Activated naive CD4-positive, alpha-beta T cell treated with Interleukin-2 at 50 U/mL for 16 hours (primary cell): ENCODE results near the gene FCRLA.
"Not testable (repeated sequence)": the region's sequence is repeated elsewhere in the genome, so short reads cannot be mapped to it uniquely, and the experiment has no call there.

Experiments used
- DNase-seq: peaks from one replicate; pipeline ENCODE4 v3.0.0-alpha.2; 2020

Gene FCRLA

GRCh38 chr1:161706482-161707347 lies at the start of gene FCRLA:
Gene FCRLA, plus strand, starts transcription at chr1:161707229. Its CDS starts 36 bp downstream, at chr1:161707265.
- DNase-seq, result no peak

- not testable (repeated sequence) for DNase-seq
These were observed 48.5 kb upstream of the FCRLA start for GRCh38 chr1:161658524-161658923.

- DNase-seq, result not testable (repeated sequence)
These were observed 45.2 kb upstream of the FCRLA start for GRCh38 chr1:161661660-161662311.

GRCh38 chr1:161662684-161663339 lies 44.2 kb upstream of the FCRLA start, which contains the start of gene FCGR2B:
Gene FCGR2B, plus strand, starts transcription at chr1:161663143. Its CDS starts 99 bp downstream, at chr1:161663242.
- DNase-seq, result not testable (repeated sequence)

- DNase-seq, result not testable (repeated sequence)
These were observed 43.5 kb upstream of the FCRLA start for GRCh38 chr1:161663569-161663968.

- DNase-seq, result not testable (repeated sequence)
These were observed 42.3 kb upstream of the FCRLA start for GRCh38 chr1:161664689-161665088.

- not testable (repeated sequence) for DNase-seq
These were observed 35.7 kb upstream of the FCRLA start for GRCh38 chr1:161671045-161672020.

- DNase-seq, result not testable (repeated sequence)
These were observed 33.6 kb upstream of the FCRLA start for GRCh38 chr1:161673437-161673836.

- DNase-seq, result not testable (repeated sequence)
These were observed 32.6 kb upstream of the FCRLA start for GRCh38 chr1:161674447-161674846.

GRCh38 chr1:161674908-161675307 lies 32.1 kb upstream of the FCRLA start:
- not testable (repeated sequence) for DNase-seq

GRCh38 chr1:161676441-161676840 lies 30.6 kb upstream of the FCRLA start:
- no peak for DNase-seq

- no peak for DNase-seq
These were observed 29.9 kb upstream of the FCRLA start for GRCh38 chr1:161676958-161677689.

GRCh38 chr1:161678500-161678899 lies 28.5 kb upstream of the FCRLA start:
- no peak for DNase-seq

- no peak for DNase-seq
These were observed 25.1 kb upstream of the FCRLA start for GRCh38 chr1:161681879-161682278.

- no peak for DNase-seq
These were observed 18.1 kb upstream of the FCRLA start for GRCh38 chr1:161688946-161689345.

- no peak for DNase-seq
These were observed 15.2 kb upstream of the FCRLA start for GRCh38 chr1:161691846-161692245.

- DNase-seq, result not testable (repeated sequence)
These were observed 13.9 kb upstream of the FCRLA start for GRCh38 chr1:161693020-161693712.

GRCh38 chr1:161698302-161698701 lies 8.7 kb upstream of the FCRLA start:
- DNase-seq, result not testable (repeated sequence)

GRCh38 chr1:161702250-161702649 lies 4.8 kb upstream of the FCRLA start:
- DNase-seq, result no peak

- no peak for DNase-seq
These were observed 1.5 kb upstream of the FCRLA start for GRCh38 chr1:161705537-161705936.

- no peak for DNase-seq
These were observed 932 bp upstream of the FCRLA start for GRCh38 chr1:161706113-161706481.
